Gastroesophageal sphincter (tissue), 4 donors: Measurements from ENCODE around the gene CNN3. TPM values are rescaled to one million over a fixed set of nuclear protein-coding genes. Genes with fewer than 3 reads are reported as not detected.

Experiments used
- ATAC-seq: fragments of 150-250 bp; one replicate; pipeline ENCODE4 v1.9.1; 2016; ENCODE audit warnings: mild to moderate bottlenecking, moderate library complexity
- H3K27ac ChIP-seq, 4 donors: fragments of 200-600 bp; sonication (generic) in 3 of 4; 1 replicate in 3 of 4; 2 replicates in 1 of 4; pipeline ENCODE4 v1.5.1; 2016 to 2019
- H3K27me3 ChIP-seq: fragments of 200-600 bp; sonication (generic); one replicate; pipeline ENCODE4 v1.5.1; 2019
- H3K36me3 ChIP-seq, 2 donors: fragments of 200-600 bp; sonication (generic); one replicate each; pipeline ENCODE4 v1.5.1; 2019; ENCODE audit warnings: control low read depth in 1 of 2
- H3K4me1 ChIP-seq, 3 donors: fragments of 200-600 bp; sonication (generic); 1 replicate in 2 of 3; 2 replicates in 1 of 3; pipeline ENCODE4 v1.5.1; 2016 to 2019; ENCODE audit warnings: control low read depth in 2 of 3
- H3K4me3 ChIP-seq, 2 donors: fragments of 200-600 bp; sonication (generic); one replicate each; pipeline ENCODE4 v1.5.1; 2019; ENCODE audit warnings: mild to moderate bottlenecking in 1 of 2, moderate library complexity in 1 of 2
- H3K9me3 ChIP-seq, 3 donors: fragments of 200-600 bp; sonication (generic); one replicate each; pipeline ENCODE4 v1.5.1; 2017 to 2019; ENCODE audit warnings: control low read depth in 2 of 3
- CTCF ChIP-seq, 4 experiments: fragments of 200-600 bp in 2 of 4; fragments of 450-650 bp in 2 of 4; sonication (generic) in 1 of 4; IDR thresholded peaks; one replicate each; pipeline ENCODE4 v1.5.1; 2017 to 2019; ENCODE audit warnings: antibody characterized with exemption in 4 of 4, mild to moderate bottlenecking in 2 of 4, moderate library complexity in 2 of 4
- EP300 ChIP-seq: sonication (generic); formaldehyde crosslinking; IDR thresholded peaks from one replicate; pipeline ENCODE4 v1.6.1; 2017; ENCODE audit warnings: antibody characterized with exemption, mild to moderate bottlenecking
- POLR2A ChIP-seq, 2 donors: fragments of 450-650 bp; IDR thresholded peaks; one replicate each; pipeline ENCODE4 v1.6.1; 2017; ENCODE audit warnings: antibody characterized with exemption in 2 of 2, mild to moderate bottlenecking in 2 of 2, moderate library complexity in 1 of 2
- POLR2AphosphoS5 ChIP-seq: sonication (generic); formaldehyde crosslinking; IDR thresholded peaks from one replicate; pipeline ENCODE4 v1.6.1; 2017; ENCODE audit warnings: antibody characterized with exemption
- WGBS, 2 donors: methylation state at CpG; one replicate each; pipeline ENCODE4 v1.1.5; 2018; ENCODE audit warnings: low coverage in 1 of 2; 5-methylcytosine and 5-hydroxymethylcytosine counted together
- total RNA-seq, 4 donors: library from RNA; depleted of rRNA; stranded (reverse); fragments of >200 nt; gene quantifications; one replicate each; pipeline ENCODE4 v1.1.0, GENCODE V29; 2016

Gene CNN3
- total RNA-seq, 4 donors from 2014 or later = 145 to 292 (median 217) TPM

GRCh38 chr1:94858276-94858675 lies 68.6 kb downstream of the CNN3 start:
- H3K36me3 ChIP-seq = no peaks in the 10 kb centered on the region
- H3K27me3 ChIP-seq = no peaks in the 10 kb centered on the region
- no peak for ATAC-seq
- H3K27ac ChIP-seq = no peak overlapping the region
- TF ChIP-seq CTCF (IDR thresholded peaks at IDR 0.05) = no peak
- TF ChIP-seq POLR2A (IDR thresholded peaks at IDR 0.05) = no peak
- no peak for TF ChIP-seq EP300
- TF ChIP-seq POLR2AphosphoS5 = no peak
- H3K4me1 ChIP-seq = peaks cover 16 to 70% (median 17%) of the 10 kb centered on the region in 3 donors
- H3K4me3 ChIP-seq = no peak overlapping the region
- no peaks in the 10 kb centered on the region for H3K9me3 ChIP-seq
- 66 to 83% methylated on average over 1 to 2 of the region's 2 CpGs for WGBS, 2 donors

GRCh38 chr1:94856868-94857267 lies 70.0 kb downstream of the CNN3 start:
- no peak for TF ChIP-seq POLR2AphosphoS5
- no peak overlapping the region for H3K4me3 ChIP-seq
- 96 to 100% methylated on average over 1 to 3 of the region's 3 CpGs for WGBS, 2 donors
- no peaks in the 10 kb centered on the region for H3K9me3 ChIP-seq
- H3K27ac ChIP-seq = no peak overlapping the region
- no peak for ATAC-seq
- H3K36me3 ChIP-seq = no peaks in the 10 kb centered on the region
- no peaks in the 10 kb centered on the region for H3K27me3 ChIP-seq
- H3K4me1 ChIP-seq = peaks cover 6 to 55% (median 7%) of the 10 kb centered on the region in 3 donors

- 92 to 100% methylated on average over 2 to 5 of the region's 5 CpGs for WGBS, 2 donors
- TF ChIP-seq CTCF (IDR thresholded peaks at IDR 0.05) (no peak), POLR2A (IDR thresholded peaks at IDR 0.05) (no peak), POLR2AphosphoS5 (no peak), EP300 (no peak)
Measured at GRCh38 chr1:94856004-94856403, 70.9 kb downstream of the CNN3 start.

GRCh38 chr1:94855307-94855700 lies 71.6 kb downstream of the CNN3 start:
- Histone ChIP-seq H3K27ac (peak overlapping the region; percentile 84 to 88 (median 85)), H3K36me3 (no peaks in the 10 kb centered on the region), H3K27me3 (no peaks in the 10 kb centered on the region), H3K4me1 (peaks cover 0 to 43% (median 4%) of the 10 kb centered on the region in 3 donors), H3K4me3 (peak overlapping the region in 1 of 2 donors; percentile 54), H3K9me3 (no peaks in the 10 kb centered on the region)
- TF ChIP-seq POLR2AphosphoS5 (no peak), EP300 (no peak)
- no peak for ATAC-seq
- 8 to 27% methylated on average over 2 of the region's 2 CpGs for WGBS, 2 donors

More at GRCh38 chr1:94856004-94856403, 70.9 kb downstream of the CNN3 start:
- Histone ChIP-seq H3K27me3 (no peaks in the 10 kb centered on the region), H3K9me3 (no peaks in the 10 kb centered on the region), H3K4me1 (peaks cover 3 to 50% (median 4%) of the 10 kb centered on the region in 3 donors), H3K4me3 (no peak overlapping the region), H3K27ac (peak overlapping the region in 2 of 4 donors; percentile 84), H3K36me3 (no peaks in the 10 kb centered on the region)
- ATAC-seq = no peak

- 9 to 14% methylated on average over 9 to 13 of the region's 21 CpGs for WGBS, 2 donors
Measured at GRCh38 chr1:94854458-94855306, 72.2 kb downstream of the CNN3 start.

More at GRCh38 chr1:94854458-94855306, 72.2 kb downstream of the CNN3 start:
- no peaks in the 10 kb centered on the region for H3K27me3 ChIP-seq
- peak overlapping the region; percentile 84 to 88 (median 85) for H3K27ac ChIP-seq
- peak; percentile 93 for ATAC-seq
- H3K36me3 ChIP-seq = no peaks in the 10 kb centered on the region
- TF ChIP-seq CTCF (IDR thresholded peaks at IDR 0.05) = peak; percentile 91 to 98 (median 98)
- TF ChIP-seq POLR2A (IDR thresholded peaks at IDR 0.05) = no peak
- peak; percentile 80 for TF ChIP-seq POLR2AphosphoS5
- H3K4me3 ChIP-seq = peak overlapping the region; percentile 54 to 67
- H3K9me3 ChIP-seq = no peaks in the 10 kb centered on the region
- peaks cover 0 to 41% (median 4%) of the 10 kb centered on the region in 3 donors for H3K4me1 ChIP-seq
